Stromal cell of bone marrow (primary cell): ENCODE measurements around the gene C19orf44.

ENCODE experiments used
- DNase-seq: peaks from one replicate; pipeline ENCODE4 v3.0.0-alpha.2; 2012; ENCODE audit warnings: low read depth

Gene C19orf44

GRCh38 chr19:16518061-16518460 lies 21.9 kb downstream of the C19orf44 start:
- no peak for DNase-seq

- DNase-seq = no peak
Observed at GRCh38 chr19:16518483-16519229, 22.5 kb downstream of the C19orf44 start.

- no peak for DNase-seq
Observed at GRCh38 chr19:16519230-16519687, 23.1 kb downstream of the C19orf44 start.

GRCh38 chr19:16520074-16520973 lies 24.1 kb downstream of the C19orf44 start:
- no peak for DNase-seq

- no peak for DNase-seq
Observed at GRCh38 chr19:16520986-16521624, 24.9 kb downstream of the C19orf44 start.

- DNase-seq = no peak
Observed at GRCh38 chr19:16521715-16522289, 25.6 kb downstream of the C19orf44 start.

- DNase-seq = no peak
Observed at GRCh38 chr19:16522559-16523377, 26.6 kb downstream of the C19orf44 start.

GRCh38 chr19:16524991-16525734 lies 29.0 kb downstream of the C19orf44 start:
- DNase-seq = no peak

- no peak for DNase-seq
Observed at GRCh38 chr19:16525751-16526481, 29.7 kb downstream of the C19orf44 start.

- DNase-seq = no peak
Observed at GRCh38 chr19:16527334-16527935, 31.2 kb downstream of the C19orf44 start.

- DNase-seq = no peak
Observed at GRCh38 chr19:16527971-16528521, 31.9 kb downstream of the C19orf44 start.

GRCh38 chr19:16529466-16530144 lies 33.4 kb downstream of the C19orf44 start:
- no peak for DNase-seq

- no peak for DNase-seq
Observed at GRCh38 chr19:16530540-16531379, 34.6 kb downstream of the C19orf44 start.

- no peak for DNase-seq
Observed at GRCh38 chr19:16531380-16531669, 35.1 kb downstream of the C19orf44 start.

- no peak for DNase-seq
Observed at GRCh38 chr19:16532440-16533234, 36.4 kb downstream of the C19orf44 start.

- no peak for DNase-seq
Observed at GRCh38 chr19:16535381-16535780, 39.2 kb downstream of the C19orf44 start.

- no peak for DNase-seq
Observed at GRCh38 chr19:16536130-16536529, 39.9 kb downstream of the C19orf44 start.
